ENCODE measurements around the gene TAS2R7. TPM values are rescaled to one million over a fixed set of nuclear protein-coding genes. Genes with fewer than 3 reads are reported as not detected.

The TAS2R7 gene
- total RNA-seq, 1 donor from 2014 or later = not detected

- H3K36me3 ChIP-seq = no peaks in the 10 kb centered on the region
- H3K4me1 ChIP-seq = no peaks in the 10 kb centered on the region
- intact Hi-C loops (cut with DNase I) = no loop called here
- H3K27me3 ChIP-seq = no peaks in the 10 kb centered on the region
- TF ChIP-seq CTCF (IDR thresholded peaks at IDR 0.05) = no peak
- no peaks in the 10 kb centered on the region for H3K9me3 ChIP-seq
- no peak overlapping the region for H3K4me3 ChIP-seq
- no peak for DNase-seq (ENCODE audit: low spot score in 2 of 2)
- H3K27ac ChIP-seq = no peak overlapping the region
Measured at GRCh38 chr12:10838461-10838860, 36.0 kb upstream of the TAS2R7 start.

- no peak overlapping the region for H3K27ac ChIP-seq
- no peaks in the 10 kb centered on the region for H3K36me3 ChIP-seq
- DNase-seq (ENCODE audit: low spot score in 2 of 2) = no peak
- no peaks in the 10 kb centered on the region for H3K9me3 ChIP-seq
- no peak for TF ChIP-seq CTCF (IDR thresholded peaks at IDR 0.05)
- H3K27me3 ChIP-seq = no peaks in the 10 kb centered on the region
- no peaks in the 10 kb centered on the region for H3K4me1 ChIP-seq
- intact Hi-C loops (cut with DNase I) = no loop called here
- no peak overlapping the region for H3K4me3 ChIP-seq
Measured at GRCh38 chr12:10829994-10830393, 27.6 kb upstream of the TAS2R7 start.

GRCh38 chr12:10826258-10826657 lies 23.8 kb upstream of the TAS2R7 start, which contains the start of gene TAS2R10:
Gene TAS2R10, minus strand, starts transcription at chr12:10826358. Its CDS starts 89 bp downstream, at chr12:10826269.
- Histone ChIP-seq H3K4me1 (no peaks in the 10 kb centered on the region), H3K27me3 (no peaks in the 10 kb centered on the region), H3K36me3 (no peaks in the 10 kb centered on the region), H3K4me3 (no peak within 1 kb of the TSS), H3K9me3 (no peaks in the 10 kb centered on the region), H3K27ac (no peak within 1 kb of the TSS)
- TF ChIP-seq CTCF (IDR thresholded peaks at IDR 0.05) = no peak
- no peak for DNase-seq (ENCODE audit: low spot score in 2 of 2)
- intact Hi-C loops (cut with DNase I) = no loop called here

GRCh38 chr12:10824957-10825356 lies 22.5 kb upstream of the TAS2R7 start:
- Histone ChIP-seq H3K4me1 (no peaks in the 10 kb centered on the region), H3K4me3 (no peak overlapping the region), H3K27ac (no peak overlapping the region), H3K9me3 (no peaks in the 10 kb centered on the region), H3K36me3 (no peaks in the 10 kb centered on the region), H3K27me3 (no peaks in the 10 kb centered on the region)
- no peak for TF ChIP-seq CTCF (IDR thresholded peaks at IDR 0.05)
- DNase-seq (ENCODE audit: low spot score in 2 of 2) = no peak
- intact Hi-C loops (cut with DNase I) = no loop called here

- H3K27ac ChIP-seq = no peak overlapping the region
- no peaks in the 10 kb centered on the region for H3K36me3 ChIP-seq
- no peak for TF ChIP-seq CTCF (IDR thresholded peaks at IDR 0.05)
- DNase-seq (ENCODE audit: low spot score in 2 of 2) = no peak
- no peaks in the 10 kb centered on the region for H3K4me1 ChIP-seq
- no peaks in the 10 kb centered on the region for H3K9me3 ChIP-seq
- intact Hi-C loops (cut with DNase I) = no loop called here
- no peaks in the 10 kb centered on the region for H3K27me3 ChIP-seq
- H3K4me3 ChIP-seq = no peak overlapping the region
Measured at GRCh38 chr12:10811883-10812536, 9.6 kb upstream of the TAS2R7 start.

- no peak within 1 kb of the TSS for H3K4me3 ChIP-seq
- H3K9me3 ChIP-seq = no peaks in the 10 kb centered on the region
- intact Hi-C loops (cut with DNase I) = no loop called here
- H3K27me3 ChIP-seq = no peaks in the 10 kb centered on the region
- no peak within 1 kb of the TSS for H3K27ac ChIP-seq
- TF ChIP-seq CTCF (IDR thresholded peaks at IDR 0.05) = no peak
- H3K36me3 ChIP-seq = no peaks in the 10 kb centered on the region
- DNase-seq (ENCODE audit: low spot score in 2 of 2) = no peak
- H3K4me1 ChIP-seq = no peaks in the 10 kb centered on the region
Measured at GRCh38 chr12:10810068-10810467, 7.6 kb upstream of the TAS2R7 start, which contains the start of gene TAS2R9. Gene TAS2R9, minus strand, starts transcription at chr12:10810168. Its CDS starts 93 bp downstream, at chr12:10810075.
